IPS-15b (cell line): Measurements from ENCODE around the gene PLD3.
"Not testable (repeated sequence)": the region's sequence is repeated elsewhere in the genome, so short reads cannot be mapped to it uniquely, and the experiment has no call there.

Source experiments
- H3K27me3 ChIP-seq: one replicate; pipeline ENCODE4 v1.6.1; 2013; ENCODE audit warnings: low read length; ENCODE audit not compliant: control insufficient read depth, insufficient read depth
- H3K36me3 ChIP-seq: one replicate; pipeline ENCODE4 v1.6.1; 2013; ENCODE audit warnings: low read length; ENCODE audit not compliant: control insufficient read depth, insufficient read depth
- H3K4me1 ChIP-seq: one replicate; pipeline ENCODE4 v1.6.1; 2013; ENCODE audit warnings: mild to moderate bottlenecking, low read length; ENCODE audit not compliant: control insufficient read depth, insufficient read depth
- H3K4me3 ChIP-seq: one replicate; pipeline ENCODE4 v1.5.1; 2013; ENCODE audit warnings: low read depth, low read length
- H3K9ac ChIP-seq: one replicate; pipeline ENCODE4 v1.6.1; 2013; ENCODE audit warnings: low read depth, mild to moderate bottlenecking, low read length
- H3K9me3 ChIP-seq: one replicate; pipeline ENCODE4 v1.6.1; 2013; ENCODE audit warnings: mild to moderate bottlenecking, low read length; ENCODE audit not compliant: control insufficient read depth, insufficient read depth

The PLD3 gene

DNA sequence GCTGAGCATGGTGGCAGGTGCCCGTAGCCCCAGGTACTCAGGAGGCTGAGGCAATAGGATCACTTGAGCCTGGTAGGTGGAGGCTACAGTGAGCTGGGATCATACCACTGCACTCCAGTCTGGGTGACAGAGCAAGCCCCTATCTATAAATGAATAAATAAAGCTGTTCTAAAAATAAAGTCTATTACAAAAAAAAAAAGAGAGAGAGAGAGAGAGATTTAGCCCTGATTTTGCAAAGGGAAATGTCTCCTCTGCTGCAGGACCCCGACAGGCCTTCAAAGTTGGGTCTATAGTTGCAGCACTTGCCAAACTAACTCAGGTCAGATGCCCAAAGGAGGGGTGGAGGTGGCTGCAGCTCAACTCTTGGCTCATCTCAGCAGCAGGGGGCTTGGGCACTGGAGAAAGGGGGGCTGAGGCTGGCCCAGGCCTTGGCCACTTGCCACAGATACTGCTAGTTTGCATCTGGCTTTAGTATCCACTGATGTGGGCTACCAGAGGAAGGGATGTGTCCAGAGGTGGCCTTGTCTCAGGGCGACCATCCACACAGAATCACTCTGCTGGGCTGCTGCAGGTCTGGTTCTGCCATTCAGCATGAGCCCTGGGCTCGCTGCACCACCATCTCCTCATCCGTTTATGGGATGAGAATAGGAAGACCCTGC lies 32.6 kb upstream of the PLD3 start:
- Histone ChIP-seq H3K4me3 (no peak overlapping the region), H3K9me3 (no peaks in the 10 kb centered on the region), H3K27me3 (no peaks in the 10 kb centered on the region), H3K36me3 (peaks cover 3% of the 10 kb centered on the region), H3K9ac (no peak overlapping the region), H3K4me1 (no peaks in the 10 kb centered on the region)

GRCh38 chr19:40317338-40317737 lies 31.2 kb upstream of the PLD3 start:
- Histone ChIP-seq H3K4me3 (no peak overlapping the region), H3K36me3 (peaks cover 11% of the 10 kb centered on the region), H3K27me3 (no peaks in the 10 kb centered on the region), H3K9me3 (no peaks in the 10 kb centered on the region), H3K4me1 (no peaks in the 10 kb centered on the region), H3K9ac (no peak overlapping the region)

DNA sequence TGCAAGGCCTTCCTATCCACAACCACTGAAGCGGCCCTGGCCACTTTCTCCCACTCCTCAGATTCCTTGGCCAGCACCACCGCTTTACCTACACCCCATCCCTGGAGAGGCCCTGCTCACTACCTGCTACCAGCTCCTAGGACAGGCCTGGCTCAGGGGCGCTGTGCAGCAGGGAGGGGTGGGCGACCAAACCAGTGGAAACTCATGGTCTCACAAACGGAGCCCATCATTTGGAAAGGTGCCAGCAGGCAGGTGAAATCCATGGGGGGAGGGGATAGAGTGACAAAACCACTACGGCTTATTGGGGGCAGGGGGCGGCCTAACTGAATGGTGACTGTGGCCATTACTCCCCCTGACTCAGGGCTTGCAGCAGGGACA lies 27.9 kb upstream of the PLD3 start:
- H3K9me3 ChIP-seq: no peaks in the 10 kb centered on the region
- peaks cover 26% of the 10 kb centered on the region for H3K36me3 ChIP-seq
- no peak overlapping the region for H3K4me3 ChIP-seq

DNA sequence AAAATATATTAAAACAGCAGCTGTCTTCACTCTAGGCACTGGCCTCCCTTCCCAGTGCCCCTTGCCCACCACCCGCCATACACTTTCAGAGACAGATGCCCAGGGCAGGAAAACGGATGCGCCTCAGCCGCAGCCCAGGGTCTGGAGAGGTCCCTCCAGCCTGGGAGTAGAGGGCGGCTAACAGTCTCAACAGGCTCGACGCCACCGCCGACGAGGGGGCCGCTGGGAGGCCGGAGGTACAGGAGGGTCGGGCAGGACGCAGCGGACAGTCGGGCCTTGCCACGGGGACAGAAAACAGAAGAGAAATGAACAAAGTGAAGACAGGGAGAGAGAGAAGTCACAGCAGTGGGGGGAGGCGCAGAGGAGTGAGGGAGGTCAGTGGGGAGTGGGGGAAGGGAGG lies 27.4 kb upstream of the PLD3 start:
- H3K4me3 ChIP-seq: no peak overlapping the region
- no peaks in the 10 kb centered on the region for H3K9me3 ChIP-seq
- no peaks in the 10 kb centered on the region for H3K27me3 ChIP-seq
- H3K4me1 ChIP-seq: no peaks in the 10 kb centered on the region
- no peak overlapping the region for H3K9ac ChIP-seq
- peaks cover 28% of the 10 kb centered on the region for H3K36me3 ChIP-seq

More for the DNA sequence above, 27.9 kb upstream of the PLD3 start:
- Histone ChIP-seq H3K27me3 (no peaks in the 10 kb centered on the region), H3K4me1 (no peaks in the 10 kb centered on the region), H3K9ac (no peak overlapping the region)

DNA sequence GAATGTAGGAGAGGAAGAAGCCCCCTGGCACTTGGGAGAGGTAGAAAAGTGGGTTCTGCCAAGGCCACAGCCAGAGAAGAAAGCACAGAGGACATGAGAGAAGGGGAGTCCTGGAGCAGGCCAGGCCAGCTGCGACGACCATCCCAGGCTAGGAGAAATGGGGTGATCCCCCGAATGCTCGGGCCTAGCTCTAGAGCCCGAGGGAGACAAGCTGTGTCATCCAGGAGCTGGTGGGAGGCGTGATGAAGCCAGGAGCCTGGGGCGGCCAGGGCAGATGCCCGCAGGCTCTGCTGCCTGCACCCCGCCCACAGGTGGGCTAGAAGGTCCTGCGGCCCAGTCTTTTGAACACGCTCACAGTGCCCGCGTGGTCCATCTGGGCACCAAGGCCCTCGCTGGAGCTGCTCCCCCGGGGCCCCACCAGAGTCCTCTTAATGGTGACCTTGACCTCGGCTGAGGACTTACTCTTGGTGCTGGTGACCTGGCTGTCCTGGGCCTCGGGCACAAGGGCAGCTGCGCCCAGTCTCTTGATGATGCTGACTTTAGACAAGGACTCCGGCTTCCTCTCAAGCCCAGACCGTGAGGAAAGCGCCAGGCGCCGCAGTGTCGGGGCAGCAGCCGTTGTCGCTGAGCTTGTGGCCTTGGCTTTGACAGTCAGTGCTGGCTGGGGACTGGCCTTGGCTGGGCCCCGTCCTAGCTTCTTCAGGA lies 26.8 kb upstream of the PLD3 start:
- Histone ChIP-seq H3K9ac (no peak overlapping the region), H3K4me1 (no peaks in the 10 kb centered on the region), H3K4me3 (no peak overlapping the region), H3K36me3 (peaks cover 34% of the 10 kb centered on the region), H3K9me3 (no peaks in the 10 kb centered on the region), H3K27me3 (no peaks in the 10 kb centered on the region)

DNA sequence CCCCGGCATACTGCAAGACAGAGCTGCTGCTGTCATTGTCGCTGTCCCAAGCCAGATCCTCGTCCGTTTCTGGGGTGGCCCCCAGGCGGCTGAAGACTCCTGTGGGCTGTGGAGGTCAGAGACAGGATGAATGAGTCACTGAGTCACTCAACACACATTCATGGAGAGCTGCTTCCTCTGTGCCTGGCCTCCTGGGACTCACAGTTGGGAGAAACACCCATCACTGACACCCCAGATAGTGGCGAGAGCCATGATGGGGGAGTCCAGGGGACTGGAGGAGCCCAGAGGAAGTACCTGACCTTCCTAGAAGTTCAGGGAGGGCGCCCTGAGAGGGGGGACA lies 26.3 kb upstream of the PLD3 start:
- Histone ChIP-seq H3K36me3 (peaks cover 34% of the 10 kb centered on the region), H3K4me3 (no peak overlapping the region), H3K27me3 (no peaks in the 10 kb centered on the region), H3K9ac (no peak overlapping the region), H3K9me3 (no peaks in the 10 kb centered on the region), H3K4me1 (no peaks in the 10 kb centered on the region)

DNA sequence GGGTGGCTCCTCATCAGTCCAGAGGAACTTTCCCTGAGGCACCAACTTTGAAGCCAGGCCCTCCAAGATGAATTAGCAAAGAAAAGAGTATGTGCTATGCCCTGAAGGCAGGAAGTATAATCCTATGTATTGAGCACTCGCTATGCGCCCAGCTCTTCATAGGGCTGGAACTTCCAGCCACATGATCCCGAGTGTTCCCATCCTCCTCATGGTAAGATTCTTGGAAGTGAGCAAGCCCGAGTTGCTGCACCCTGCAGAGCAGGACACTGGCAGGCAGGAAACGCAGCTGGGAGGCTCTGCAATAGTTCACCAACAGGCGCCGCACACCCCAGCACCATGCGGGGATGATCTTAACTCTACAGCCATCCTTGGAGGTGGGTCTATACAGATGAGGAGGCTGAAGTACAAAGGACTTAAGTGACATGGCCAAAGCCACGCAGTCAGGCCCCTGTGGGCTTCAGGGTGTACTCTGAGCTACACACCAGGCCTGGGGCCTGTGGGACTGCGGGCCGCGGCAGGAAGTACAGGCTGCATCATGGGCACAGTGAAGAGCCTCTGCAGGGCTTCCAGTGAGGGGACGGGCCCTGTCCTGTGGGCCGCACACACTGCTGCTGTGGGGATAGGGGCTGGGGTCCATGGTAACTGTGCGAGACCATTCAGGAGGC lies 25.4 kb upstream of the PLD3 start:
- no peaks in the 10 kb centered on the region for H3K9me3 ChIP-seq
- peaks cover 41% of the 10 kb centered on the region for H3K36me3 ChIP-seq
- no peak overlapping the region for H3K9ac ChIP-seq
- no peaks in the 10 kb centered on the region for H3K4me1 ChIP-seq
- no peak overlapping the region for H3K4me3 ChIP-seq
- no peaks in the 10 kb centered on the region for H3K27me3 ChIP-seq

GRCh38 chr19:40323705-40324104 lies 24.8 kb upstream of the PLD3 start:
- Histone ChIP-seq H3K4me3 (no peak overlapping the region), H3K27me3 (no peaks in the 10 kb centered on the region), H3K4me1 (no peaks in the 10 kb centered on the region), H3K9ac (no peak overlapping the region), H3K9me3 (no peaks in the 10 kb centered on the region), H3K36me3 (peaks cover 47% of the 10 kb centered on the region)

DNA sequence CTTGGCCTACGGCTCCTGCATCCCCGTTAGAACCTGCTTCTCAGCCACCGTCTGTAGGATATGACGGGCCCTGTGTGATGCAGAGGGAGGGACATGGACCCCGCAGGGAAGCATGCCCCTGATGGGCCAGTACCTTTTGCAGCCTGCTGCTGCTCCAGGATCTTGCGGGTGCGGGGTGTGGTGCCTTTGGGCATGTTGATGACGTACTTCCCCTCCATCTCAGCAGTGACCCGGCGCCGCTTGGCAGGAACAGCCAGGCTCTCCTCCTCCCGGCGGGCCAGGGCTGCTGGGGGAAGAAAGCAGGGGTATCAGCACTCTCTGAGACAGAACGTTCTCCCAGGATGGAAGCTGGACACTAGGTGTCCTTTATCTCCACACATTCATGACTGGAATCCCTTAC lies 22.3 kb upstream of the PLD3 start:
- H3K4me1 ChIP-seq: no peaks in the 10 kb centered on the region
- no peak overlapping the region for H3K4me3 ChIP-seq
- peaks cover 52% of the 10 kb centered on the region for H3K36me3 ChIP-seq
- no peaks in the 10 kb centered on the region for H3K27me3 ChIP-seq
- H3K9me3 ChIP-seq: no peaks in the 10 kb centered on the region
- H3K9ac ChIP-seq: no peak overlapping the region

- Histone ChIP-seq H3K9ac (no peak overlapping the region), H3K36me3 (peaks cover 38% of the 10 kb centered on the region), H3K9me3 (no peaks in the 10 kb centered on the region), H3K27me3 (no peaks in the 10 kb centered on the region), H3K4me1 (no peaks in the 10 kb centered on the region), H3K4me3 (no peak overlapping the region)
Measured at GRCh38 chr19:40331052-40331451, 17.4 kb upstream of the PLD3 start.

DNA sequence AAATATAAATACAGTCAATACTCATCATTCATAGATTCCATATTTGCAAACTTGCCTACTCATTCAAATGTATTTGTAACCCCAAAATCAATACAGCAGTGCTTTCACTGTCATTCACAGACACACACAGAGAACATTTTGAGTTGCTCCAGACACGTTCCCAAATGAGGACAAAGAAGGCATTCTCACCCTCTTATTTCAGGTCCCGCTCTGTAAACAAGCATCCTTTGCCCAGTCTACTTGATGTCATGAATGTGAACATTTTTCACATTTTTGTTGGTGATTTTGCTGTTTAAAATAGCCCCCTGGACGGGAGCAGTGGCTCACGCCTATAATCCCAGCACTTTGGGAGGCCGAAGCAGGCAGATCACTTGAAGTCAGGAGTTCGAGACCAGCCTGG lies 15.8 kb upstream of the PLD3 start:
- Histone ChIP-seq H3K27me3 (no peaks in the 10 kb centered on the region), H3K4me3 (no peak overlapping the region), H3K9ac (no peak overlapping the region), H3K4me1 (no peaks in the 10 kb centered on the region), H3K36me3 (peaks cover 32% of the 10 kb centered on the region), H3K9me3 (no peaks in the 10 kb centered on the region)

DNA sequence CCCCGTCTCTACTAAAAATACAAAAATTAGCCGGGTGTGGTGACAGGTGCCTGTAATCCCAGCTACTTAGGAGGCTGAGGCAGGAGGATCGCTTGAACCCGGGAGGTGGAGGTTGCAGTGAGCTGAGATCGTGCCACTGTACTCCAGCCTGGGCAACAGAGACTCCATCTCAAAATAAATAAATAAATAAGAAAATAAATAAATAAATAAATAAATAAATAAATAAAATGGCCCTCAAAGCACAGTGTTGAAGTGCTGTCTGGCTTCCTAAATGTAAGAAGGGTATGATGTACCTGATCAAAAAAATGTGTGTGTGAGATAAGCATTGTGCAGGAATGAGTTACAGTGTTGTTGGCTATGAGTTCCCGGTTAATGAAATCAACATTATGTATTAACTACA lies 15.4 kb upstream of the PLD3 start:
- not testable (repeated sequence) for H3K4me3 ChIP-seq, H3K4me1 ChIP-seq, H3K27me3 ChIP-seq, H3K9me3 ChIP-seq, H3K9ac ChIP-seq
- peaks cover 28% of the 10 kb centered on the region for H3K36me3 ChIP-seq
